GM19023 (cell line): ENCODE measurements around the gene SLC26A1.

Experiments used
- ATAC-seq: cut with Tn5 transposase; IDR thresholded peaks from one replicate; pipeline ENCODE4 v1.9.1; 2021; ENCODE audit warnings: mild to moderate bottlenecking, moderate library complexity; ENCODE audit not compliant: unreplicated experiment

SLC26A1 gene

GRCh38 chr4:993111-994029 lies at the start of gene SLC26A1:
Gene SLC26A1 (minus strand): TSS chr4:993404. CDS start chr4:991703, 1,701 bp downstream.
- no peak for ATAC-seq

DNA sequence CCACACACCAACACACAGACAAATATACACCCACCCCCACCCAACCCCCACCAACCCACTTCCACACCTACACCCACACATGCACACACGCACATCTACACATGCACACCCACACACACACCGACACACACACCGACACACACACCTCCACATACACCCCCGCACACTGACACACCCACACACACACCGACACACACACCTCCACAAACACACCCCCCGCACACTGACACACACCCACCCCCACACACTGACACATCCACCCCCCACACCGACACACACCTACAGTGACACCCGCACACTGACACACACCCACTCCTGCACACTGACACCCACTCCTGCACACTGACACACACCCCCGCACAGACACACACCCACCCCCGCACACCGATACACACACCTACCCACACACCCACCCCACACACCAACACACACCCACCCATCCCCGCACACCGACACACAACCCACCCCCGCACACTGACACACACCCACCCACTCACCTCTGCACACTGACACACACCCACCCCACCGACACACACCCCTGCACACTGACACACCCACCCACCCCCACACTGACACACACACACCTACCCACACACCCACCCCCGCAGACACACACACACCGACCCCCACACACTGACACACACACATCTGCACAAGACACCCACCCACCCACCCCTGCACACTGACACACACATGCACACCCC lies 49.3 kb upstream of the SLC26A1 start:
- ATAC-seq: no peak

DNA sequence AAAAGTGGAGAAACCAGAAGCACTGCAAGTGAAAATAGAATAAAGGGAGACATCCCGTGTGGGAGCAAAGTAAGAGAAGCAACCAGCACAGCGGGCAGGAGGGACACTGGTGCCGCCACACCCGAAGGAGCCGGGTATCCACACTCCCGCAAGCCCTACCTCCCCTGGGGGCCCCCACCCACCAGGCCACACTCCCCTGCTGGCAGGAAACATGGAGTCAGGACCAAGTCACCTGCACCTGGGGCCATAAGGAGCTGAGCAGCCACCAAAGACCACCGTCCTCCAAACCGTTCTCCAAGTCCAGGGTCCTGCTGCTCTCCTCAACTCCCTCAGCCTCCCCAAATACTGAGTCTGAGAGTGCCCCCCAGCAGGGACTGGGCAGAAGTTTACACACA lies 48.7 kb upstream of the SLC26A1 start:
- no peak for ATAC-seq

DNA sequence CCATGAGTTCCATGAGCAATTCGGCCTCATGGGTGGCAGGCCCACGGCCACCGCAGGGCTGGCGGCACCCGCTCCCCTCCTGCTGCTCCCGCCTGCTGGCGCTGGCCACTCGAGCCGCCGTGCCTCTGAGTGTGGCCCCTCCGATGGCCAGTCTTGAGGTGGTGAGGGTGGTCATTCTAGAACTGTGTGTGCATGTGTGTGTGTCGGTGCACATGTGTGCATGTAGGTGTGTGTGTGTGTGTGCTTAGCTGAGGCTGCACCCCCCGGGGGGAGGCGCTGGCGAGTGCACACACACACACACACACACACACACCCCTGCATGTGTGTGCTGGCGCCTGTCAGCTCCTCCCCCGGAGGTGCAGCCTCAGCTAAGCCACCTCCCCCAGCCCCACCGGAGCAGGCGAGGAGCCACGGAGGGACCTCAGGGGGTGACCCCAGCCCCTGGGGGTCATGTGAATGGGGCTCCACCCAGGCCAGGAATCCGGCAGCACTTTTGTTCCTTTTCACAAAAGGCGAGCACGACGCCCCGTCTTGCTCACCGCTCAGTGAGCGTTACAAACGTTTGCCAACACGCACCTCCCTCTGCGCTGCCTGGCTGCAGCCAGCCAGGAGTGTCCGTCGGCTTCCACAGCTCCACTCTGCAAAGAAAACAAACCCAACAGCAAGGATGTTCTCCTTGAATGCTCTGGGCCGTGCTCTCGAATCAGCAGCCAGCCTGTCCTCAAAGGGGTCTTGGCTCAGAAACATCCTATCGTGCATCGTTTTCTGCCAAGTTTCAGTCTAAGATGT lies 48.1 kb upstream of the SLC26A1 start:
- no peak for ATAC-seq

GRCh38 chr4:1040344-1041146 lies 47.3 kb upstream of the SLC26A1 start:
- ATAC-seq: no peak

DNA sequence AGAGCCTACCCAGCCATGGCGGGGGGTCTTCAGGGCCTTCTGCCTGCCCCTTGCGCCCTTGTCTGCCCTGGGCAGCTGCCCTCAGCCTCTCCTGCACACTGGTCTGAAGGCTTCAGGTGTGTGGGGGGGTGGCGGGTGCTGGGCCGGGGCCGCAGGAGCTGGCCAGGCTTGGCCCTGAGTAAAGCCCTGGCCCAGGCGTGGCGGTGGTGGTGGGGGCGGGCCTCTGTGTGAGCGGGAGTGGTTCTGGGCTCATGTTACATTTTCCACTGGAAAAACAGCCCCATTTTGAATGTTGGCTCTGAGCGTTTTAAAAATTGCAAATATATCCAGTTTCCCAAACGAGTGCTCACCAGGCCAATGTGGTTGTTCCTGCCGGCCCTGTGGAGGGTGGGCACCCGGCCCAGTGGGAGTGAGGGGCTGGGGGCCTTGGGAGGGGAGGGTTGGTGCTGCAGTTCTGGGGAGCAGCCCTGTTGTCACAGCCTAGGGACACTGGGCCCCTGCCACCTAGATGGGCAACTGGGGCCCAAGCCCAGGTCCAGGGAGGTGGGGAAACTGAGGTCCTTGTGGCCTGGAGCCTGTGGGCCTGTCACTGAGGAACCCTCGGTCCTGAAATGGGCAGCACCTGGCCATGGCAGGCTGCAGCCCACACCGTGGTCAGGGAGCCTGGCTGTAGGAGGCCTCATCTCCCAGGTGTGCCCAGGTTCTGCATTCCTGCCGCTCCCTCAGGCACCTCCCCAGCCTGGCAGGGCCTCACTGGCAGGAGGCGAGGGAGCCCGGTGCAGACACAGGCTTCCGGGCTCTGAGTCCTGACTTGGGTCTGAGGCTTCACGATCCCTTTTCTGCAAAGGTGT lies 46.5 kb upstream of the SLC26A1 start:
- ATAC-seq: no peak

GRCh38 chr4:1038948-1039492 lies 45.8 kb upstream of the SLC26A1 start:
- ATAC-seq: no peak

GRCh38 chr4:1036976-1037810 lies 44.0 kb upstream of the SLC26A1 start:
- no peak for ATAC-seq

GRCh38 chr4:1036095-1036494 lies 42.9 kb upstream of the SLC26A1 start:
- no peak for ATAC-seq

GRCh38 chr4:1035510-1035909 lies 42.3 kb upstream of the SLC26A1 start:
- no peak for ATAC-seq

GRCh38 chr4:1033840-1034551 lies 40.8 kb upstream of the SLC26A1 start:
- no peak for ATAC-seq

DNA sequence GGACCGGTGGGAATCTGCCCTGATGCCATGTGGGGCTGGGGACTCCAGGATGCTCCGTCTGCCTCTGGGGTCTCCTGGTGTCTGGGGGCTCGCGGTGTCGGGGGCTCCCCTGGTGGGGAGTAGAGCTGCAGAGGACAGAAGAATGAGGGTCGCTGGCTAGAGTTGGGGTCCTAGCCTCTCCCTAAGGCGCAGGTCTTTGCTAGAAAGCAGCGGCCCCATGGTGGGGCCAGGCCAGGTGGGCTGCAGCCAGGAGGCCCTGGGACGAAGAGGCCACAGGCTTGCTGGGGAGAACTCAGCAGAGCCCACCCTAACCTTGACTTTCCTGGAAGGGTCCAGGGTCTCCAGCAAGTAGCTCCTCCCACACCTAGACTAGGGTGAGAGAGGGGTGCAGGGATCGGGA lies 39.7 kb upstream of the SLC26A1 start:
- ATAC-seq: no peak

GRCh38 chr4:1031956-1032795 lies 39.0 kb upstream of the SLC26A1 start:
- ATAC-seq: no peak

DNA sequence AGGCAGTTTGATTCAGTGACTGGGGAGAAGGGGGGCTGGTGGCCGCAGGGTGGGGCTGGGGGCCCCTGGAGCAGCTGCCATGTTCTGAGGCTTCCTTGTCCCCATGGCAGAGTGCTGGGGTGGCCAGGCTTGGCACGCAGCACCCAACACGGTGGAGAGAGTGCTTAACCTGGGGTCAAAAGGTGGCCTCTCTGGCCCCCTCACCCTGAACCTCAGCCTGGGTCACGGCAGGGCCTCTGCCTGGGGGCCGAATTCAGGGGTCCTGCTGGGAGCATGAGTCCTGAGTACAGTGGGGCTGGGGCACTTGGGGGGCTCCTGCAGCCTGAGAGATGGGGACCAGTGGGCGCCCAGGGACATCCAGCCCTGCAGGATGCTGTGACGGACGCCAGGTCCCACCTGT lies 38.1 kb upstream of the SLC26A1 start:
- no peak for ATAC-seq

GRCh38 chr4:1030559-1030958 lies 37.4 kb upstream of the SLC26A1 start:
- no peak for ATAC-seq

- no peak for ATAC-seq
These were observed 36.8 kb upstream of the SLC26A1 start for GRCh38 chr4:1030031-1030430.

- no peak for ATAC-seq
These were observed 36.3 kb upstream of the SLC26A1 start for GRCh38 chr4:1029529-1029928.
